ENCODE measurements around the gene IVNS1ABP.

IVNS1ABP gene

GRCh38 chr1:185300152-185300551, 16.9 kb downstream of the IVNS1ABP start:
- peaks cover 96% of the 10 kb centered on the region for H3K36me3 ChIP-seq
- no peak overlapping the region for H3K9ac ChIP-seq
- H3K4me3 ChIP-seq, result no peak overlapping the region
- H3K4me1 ChIP-seq, result no peaks in the 10 kb centered on the region
- TF ChIP-seq Cebpa-rat (IDR thresholded peaks at IDR 0.05), result no peak
- no peak overlapping the region for H3K27ac ChIP-seq
- H3K27me3 ChIP-seq, result no peaks in the 10 kb centered on the region
- H3K9me3 ChIP-seq, result no peaks in the 10 kb centered on the region
- no peak overlapping the region for H3K4me2 ChIP-seq
- peaks cover 32% of the 10 kb centered on the region for H4K20me1 ChIP-seq

DNA sequence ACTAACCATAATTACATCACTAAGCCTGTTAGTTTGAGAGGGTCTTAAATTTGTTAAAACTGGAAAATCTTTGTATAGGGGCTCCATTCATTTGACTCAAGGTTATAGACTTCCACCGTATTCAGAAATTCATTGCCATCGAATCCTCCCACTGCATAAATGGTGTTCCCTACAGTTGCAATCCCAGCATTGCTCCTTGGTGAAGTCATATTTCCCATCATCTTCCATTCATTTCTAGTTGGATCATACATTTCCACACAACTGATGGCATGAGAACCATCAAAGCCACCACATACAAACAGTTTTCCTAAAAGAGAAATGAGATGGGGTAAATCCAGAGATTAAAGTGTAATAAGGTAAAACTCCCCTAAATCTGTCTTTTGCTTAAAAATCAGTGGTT, 19.1 kb downstream of the IVNS1ABP start:
- no peak overlapping the region for H3K9ac ChIP-seq
- H3K4me3 ChIP-seq, result no peak overlapping the region
- H3K27me3 ChIP-seq, result no peaks in the 10 kb centered on the region
- no peaks in the 10 kb centered on the region for H3K9me3 ChIP-seq
- H3K4me2 ChIP-seq, result no peak overlapping the region
- no peak overlapping the region for H3K27ac ChIP-seq
- TF ChIP-seq Cebpa-rat (IDR thresholded peaks at IDR 0.05), result no peak
- H3K36me3 ChIP-seq, result peaks cover 96% of the 10 kb centered on the region
- peaks cover 30% of the 10 kb centered on the region for H4K20me1 ChIP-seq
- H3K4me1 ChIP-seq, result no peaks in the 10 kb centered on the region

GRCh38 chr1:185295091-185295490, 22.0 kb downstream of the IVNS1ABP start:
- no peak for TF ChIP-seq Cebpa-rat (IDR thresholded peaks at IDR 0.05)
- Histone ChIP-seq H3K9ac (no peak overlapping the region), H3K4me1 (no peaks in the 10 kb centered on the region), H3K9me3 (no peaks in the 10 kb centered on the region), H3K27me3 (no peaks in the 10 kb centered on the region), H4K20me1 (peaks cover 25% of the 10 kb centered on the region), H3K27ac (no peak overlapping the region), H3K4me3 (no peak overlapping the region), H3K4me2 (no peak overlapping the region), H3K36me3 (peaks cover 72% of the 10 kb centered on the region)

- Histone ChIP-seq H3K9me3 (no peaks in the 10 kb centered on the region), H3K4me1 (no peaks in the 10 kb centered on the region), H3K27me3 (no peaks in the 10 kb centered on the region), H3K9ac (no peak overlapping the region), H3K27ac (no peak overlapping the region), H4K20me1 (peaks cover 25% of the 10 kb centered on the region), H3K36me3 (peaks cover 68% of the 10 kb centered on the region), H3K4me2 (no peak overlapping the region), H3K4me3 (no peak overlapping the region)
- no peak for TF ChIP-seq Cebpa-rat (IDR thresholded peaks at IDR 0.05)
Observed at GRCh38 chr1:185293967-185294542, 23.0 kb downstream of the IVNS1ABP start.

GRCh38 chr1:185292237-185292636, 24.8 kb downstream of the IVNS1ABP start:
- H4K20me1 ChIP-seq, result peaks cover 7% of the 10 kb centered on the region; the same call in 1 of the 2 replicates
- H3K4me2 ChIP-seq, result no peak overlapping the region
- no peak for TF ChIP-seq Cebpa-rat (IDR thresholded peaks at IDR 0.05)
- no peaks in the 10 kb centered on the region for H3K27me3 ChIP-seq
- H3K4me1 ChIP-seq, result no peaks in the 10 kb centered on the region
- H3K9ac ChIP-seq, result no peak overlapping the region
- H3K9me3 ChIP-seq, result no peaks in the 10 kb centered on the region
- peaks cover 49% of the 10 kb centered on the region for H3K36me3 ChIP-seq
- H3K27ac ChIP-seq, result no peak overlapping the region
- no peak overlapping the region for H3K4me3 ChIP-seq

DNA sequence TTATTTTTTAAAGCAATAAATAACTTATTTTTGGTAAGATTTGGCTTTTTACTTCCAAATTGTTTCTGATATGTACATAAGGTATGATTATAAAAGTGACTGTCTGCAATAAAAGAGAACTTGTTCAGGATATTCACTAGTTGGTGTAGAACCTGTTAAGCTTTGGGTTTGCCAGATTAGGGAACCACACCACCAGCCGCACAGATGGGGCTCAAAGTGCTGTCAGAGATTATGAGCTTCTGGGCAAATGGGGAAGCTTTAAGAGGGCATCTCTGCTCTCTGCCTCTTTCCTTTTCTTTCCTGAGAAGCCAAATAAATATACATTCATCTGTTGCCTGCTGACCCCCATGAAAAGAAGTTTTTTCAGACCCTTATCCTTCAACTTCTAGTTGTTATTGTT, 25.4 kb downstream of the IVNS1ABP start:
- H3K9me3 ChIP-seq, result no peaks in the 10 kb centered on the region
- H3K36me3 ChIP-seq, result peaks cover 44% of the 10 kb centered on the region
- H3K4me2 ChIP-seq, result no peak overlapping the region
- H3K4me3 ChIP-seq, result no peak overlapping the region
- H3K9ac ChIP-seq, result no peak overlapping the region
- H3K27me3 ChIP-seq, result no peaks in the 10 kb centered on the region
- H3K4me1 ChIP-seq, result no peaks in the 10 kb centered on the region
- 0 out of 2 replicates have a peak, but pooled peaks cover 2% of the 10 kb centered on the region for H4K20me1 ChIP-seq
- no peak overlapping the region for H3K27ac ChIP-seq
- TF ChIP-seq Cebpa-rat (IDR thresholded peaks at IDR 0.05), result no peak

- Histone ChIP-seq H3K4me2 (no peak overlapping the region), H3K36me3 (peaks cover 39% of the 10 kb centered on the region), H4K20me1 (no peaks in the 10 kb centered on the region), H3K4me3 (no peak overlapping the region), H3K27me3 (no peaks in the 10 kb centered on the region), H3K9ac (no peak overlapping the region), H3K4me1 (no peaks in the 10 kb centered on the region), H3K9me3 (no peaks in the 10 kb centered on the region), H3K27ac (no peak overlapping the region)
- TF ChIP-seq Cebpa-rat (IDR thresholded peaks at IDR 0.05), result no peak
Observed at GRCh38 chr1:185291159-185291558, 25.9 kb downstream of the IVNS1ABP start.

GRCh38 chr1:185289880-185290279, 27.2 kb downstream of the IVNS1ABP start:
- no peak for TF ChIP-seq Cebpa-rat (IDR thresholded peaks at IDR 0.05)
- Histone ChIP-seq H3K4me1 (no peaks in the 10 kb centered on the region), H3K27ac (no peak overlapping the region), H3K36me3 (peaks cover 28% of the 10 kb centered on the region), H3K4me2 (no peak overlapping the region), H3K9ac (no peak overlapping the region), H4K20me1 (no peaks in the 10 kb centered on the region), H3K4me3 (no peak overlapping the region), H3K27me3 (no peaks in the 10 kb centered on the region), H3K9me3 (no peaks in the 10 kb centered on the region)

DNA sequence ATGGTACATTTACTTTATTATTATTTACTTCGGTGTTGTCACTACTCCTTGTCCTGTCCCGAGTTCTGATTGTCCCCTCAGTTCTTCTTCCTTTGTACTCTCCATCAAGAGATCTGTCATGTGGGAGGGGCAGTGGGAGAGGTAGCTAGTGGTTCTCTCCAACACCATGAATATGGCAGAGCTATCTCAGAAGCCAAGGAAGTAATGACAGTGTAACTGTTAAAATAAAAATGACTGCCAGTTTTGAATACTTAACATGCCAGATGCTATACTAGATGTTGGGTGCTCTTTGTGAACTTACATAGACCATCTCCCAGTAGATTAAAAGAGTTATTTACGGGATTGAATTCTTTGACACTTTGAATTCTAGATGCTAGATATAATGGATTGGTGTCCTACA, 28.6 kb downstream of the IVNS1ABP start:
- H3K27me3 ChIP-seq, result no peaks in the 10 kb centered on the region
- no peak overlapping the region for H3K27ac ChIP-seq
- H3K4me1 ChIP-seq, result no peaks in the 10 kb centered on the region
- no peak overlapping the region for H3K9ac ChIP-seq
- H3K36me3 ChIP-seq, result peaks cover 13% of the 10 kb centered on the region; the same call in 1 of the 2 replicates
- no peak overlapping the region for H3K4me3 ChIP-seq
- H3K9me3 ChIP-seq, result no peaks in the 10 kb centered on the region
- no peak overlapping the region for H3K4me2 ChIP-seq
- no peak for TF ChIP-seq Cebpa-rat (IDR thresholded peaks at IDR 0.05)
- no peaks in the 10 kb centered on the region for H4K20me1 ChIP-seq

- TF ChIP-seq Cebpa-rat (IDR thresholded peaks at IDR 0.05), result no peak
- Histone ChIP-seq H3K9me3 (no peaks in the 10 kb centered on the region), H3K4me3 (no peak overlapping the region), H4K20me1 (no peaks in the 10 kb centered on the region), H3K27ac (no peak overlapping the region), H3K4me1 (no peaks in the 10 kb centered on the region), H3K9ac (no peak overlapping the region), H3K4me2 (no peak overlapping the region), H3K36me3 (peaks cover 7% of the 10 kb centered on the region; the same call in 1 of the 2 replicates), H3K27me3 (no peaks in the 10 kb centered on the region)
Observed at GRCh38 chr1:185287451-185287850, 29.6 kb downstream of the IVNS1ABP start.

All from BLaER1 (cell line).